Fibroblast of pulmonary artery (primary cell): ENCODE results near the gene DGKI.

Experiments
- DNase-seq: peaks from one replicate; pipeline ENCODE4 v3.0.0-alpha.2; 2010; ENCODE audit warnings: low read depth
- H3K4me3 ChIP-seq: replicated peaks from 2 replicates; pipeline ENCODE4 v1.5.1; 2011; ENCODE audit warnings: low read depth, mild to moderate bottlenecking, control low read depth, low read length, moderate library complexity
- TF ChIP-seq, protein P1 (sequence below): IDR thresholded peaks from 2 replicates; pipeline ENCODE4 v1.5.1; 2011; ENCODE audit warnings: mild to moderate bottlenecking, control low read depth, low read length, inconsistent platforms; ENCODE audit errors: missing control alignments

The DGKI gene

DNA sequence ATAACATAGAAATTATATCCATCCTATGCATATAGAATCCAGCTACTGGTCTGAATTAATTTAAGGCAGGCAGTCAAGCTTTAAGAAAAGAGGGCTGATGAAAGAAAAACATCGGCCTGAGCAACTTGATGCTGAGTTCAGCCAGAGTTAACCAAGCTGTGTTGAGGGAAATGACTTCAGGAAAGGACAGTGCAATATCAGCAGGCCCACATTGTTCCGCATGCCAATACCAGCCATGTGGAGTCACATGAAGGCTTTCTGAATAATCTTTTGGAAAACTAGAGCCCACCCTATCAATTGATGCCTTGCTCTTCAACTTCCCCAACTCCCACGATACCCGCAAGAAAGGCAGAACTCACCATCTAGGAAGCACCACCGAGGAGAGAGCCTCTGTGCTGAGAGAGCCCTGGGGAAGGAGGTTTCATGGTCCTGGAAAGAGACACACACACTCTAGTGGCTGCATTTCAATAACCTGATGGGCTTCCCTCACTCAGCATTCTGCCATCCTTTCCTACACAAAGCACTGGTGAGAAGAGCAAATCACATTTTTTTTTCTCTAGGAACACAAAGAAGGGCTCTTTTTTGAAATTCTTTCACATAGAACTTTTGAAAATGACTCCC, 377.5 kb downstream of the DGKI start:
- H3K4me3 ChIP-seq: no peak overlapping the region
- peak; percentile 23 for DNase-seq
- TF ChIP-seq, protein P1, sequence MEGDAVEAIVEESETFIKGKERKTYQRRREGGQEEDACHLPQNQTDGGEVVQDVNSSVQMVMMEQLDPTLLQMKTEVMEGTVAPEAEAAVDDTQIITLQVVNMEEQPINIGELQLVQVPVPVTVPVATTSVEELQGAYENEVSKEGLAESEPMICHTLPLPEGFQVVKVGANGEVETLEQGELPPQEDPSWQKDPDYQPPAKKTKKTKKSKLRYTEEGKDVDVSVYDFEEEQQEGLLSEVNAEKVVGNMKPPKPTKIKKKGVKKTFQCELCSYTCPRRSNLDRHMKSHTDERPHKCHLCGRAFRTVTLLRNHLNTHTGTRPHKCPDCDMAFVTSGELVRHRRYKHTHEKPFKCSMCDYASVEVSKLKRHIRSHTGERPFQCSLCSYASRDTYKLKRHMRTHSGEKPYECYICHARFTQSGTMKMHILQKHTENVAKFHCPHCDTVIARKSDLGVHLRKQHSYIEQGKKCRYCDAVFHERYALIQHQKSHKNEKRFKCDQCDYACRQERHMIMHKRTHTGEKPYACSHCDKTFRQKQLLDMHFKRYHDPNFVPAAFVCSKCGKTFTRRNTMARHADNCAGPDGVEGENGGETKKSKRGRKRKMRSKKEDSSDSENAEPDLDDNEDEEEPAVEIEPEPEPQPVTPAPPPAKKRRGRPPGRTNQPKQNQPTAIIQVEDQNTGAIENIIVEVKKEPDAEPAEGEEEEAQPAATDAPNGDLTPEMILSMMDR: no peak

DNA sequence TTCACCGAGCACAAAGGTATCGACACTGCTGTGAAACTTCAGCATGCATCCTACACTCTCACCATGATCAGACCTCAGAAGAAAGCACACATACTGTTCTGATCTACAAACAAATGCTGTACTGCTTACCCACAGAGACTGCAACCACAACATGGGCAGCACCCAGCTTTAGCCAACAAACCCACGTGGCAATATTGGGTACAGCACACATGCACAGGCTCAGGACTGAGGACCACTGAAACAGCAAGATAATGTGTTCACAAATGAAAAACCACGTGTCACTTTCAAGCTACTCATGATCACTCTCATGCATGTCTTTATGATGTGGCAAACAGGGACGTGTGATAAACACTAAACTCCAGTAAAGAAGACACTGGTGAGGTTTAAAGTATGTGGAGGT, 383.9 kb downstream of the DGKI start:
- DNase-seq: no peak
- TF ChIP-seq, protein P1: no peak
- no peak overlapping the region for H3K4me3 ChIP-seq

DNA sequence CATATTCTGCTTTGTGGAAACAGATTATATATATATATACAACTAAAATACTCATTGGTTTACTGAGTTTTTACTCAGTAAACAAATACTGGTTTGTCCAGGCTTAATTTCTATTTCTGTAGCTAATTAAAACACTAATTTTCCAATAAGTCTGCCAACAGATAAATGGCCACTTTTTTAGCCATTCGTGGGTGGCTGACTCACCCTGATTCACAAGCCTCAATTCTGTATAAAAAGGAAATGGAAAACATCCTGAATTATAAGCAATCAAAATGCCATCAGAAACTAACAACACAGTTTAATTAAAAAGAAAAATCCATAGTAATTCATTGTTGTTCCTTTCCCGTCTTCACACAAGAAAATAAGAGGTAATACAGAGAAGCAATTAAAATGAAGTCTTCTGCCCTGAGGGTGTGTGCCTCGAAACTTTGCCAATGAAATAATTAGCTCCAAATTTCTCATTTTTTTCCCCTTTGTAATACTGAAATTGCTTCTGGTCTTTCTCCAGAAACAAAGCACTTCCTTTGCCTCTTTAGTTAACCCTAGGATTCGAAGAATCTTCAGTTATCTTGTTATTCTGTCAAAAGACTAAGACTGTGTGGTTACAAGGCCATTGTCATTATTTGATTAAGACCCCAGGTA, 384.6 kb downstream of the DGKI start:
- no peak overlapping the region for H3K4me3 ChIP-seq
- DNase-seq: peak; percentile 31
- TF ChIP-seq, protein P1: no peak

DNA sequence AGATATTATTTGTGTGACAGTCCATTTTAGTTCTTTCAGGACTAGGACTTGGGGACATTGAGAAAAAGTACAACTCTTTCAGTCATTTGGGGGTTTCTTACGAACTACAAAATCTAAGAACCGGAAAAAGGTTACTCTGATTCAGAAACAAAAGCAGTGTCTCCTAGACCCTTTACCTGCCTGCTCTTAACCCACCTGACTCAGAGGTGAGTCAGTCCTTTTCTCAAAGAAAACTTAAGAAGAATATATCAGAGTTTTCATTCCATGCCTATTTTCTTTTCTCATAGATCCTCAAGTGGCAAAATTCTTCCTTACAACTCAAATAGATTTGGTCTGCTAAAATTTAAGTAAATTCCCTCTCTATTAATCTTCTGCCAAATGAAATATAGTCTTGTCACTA, 388.4 kb downstream of the DGKI start:
- DNase-seq: no peak
- no peak overlapping the region for H3K4me3 ChIP-seq
- TF ChIP-seq, protein P1: no peak

DNA sequence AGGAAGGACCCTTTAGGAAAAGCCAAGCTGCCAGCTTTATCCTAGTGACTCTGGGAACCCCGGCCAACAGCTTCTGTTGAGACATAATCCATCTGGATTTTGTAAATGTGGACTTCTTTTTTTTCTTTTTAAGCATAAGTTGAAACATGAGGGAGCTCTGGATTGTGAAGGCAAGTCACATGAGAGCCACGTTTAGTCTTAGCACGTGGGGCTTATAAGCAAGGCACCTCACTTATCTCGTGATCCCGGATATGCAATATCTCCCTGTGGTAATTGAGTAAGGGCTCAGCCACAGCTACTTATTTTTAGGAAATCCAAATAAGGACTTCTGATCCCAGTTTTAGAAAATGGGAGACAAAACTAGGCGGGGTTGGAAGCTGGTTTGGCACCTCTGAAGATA, 392.0 kb downstream of the DGKI start:
- peak overlapping the region; percentile 39 for H3K4me3 ChIP-seq
- TF ChIP-seq, protein P1: no peak

DNA sequence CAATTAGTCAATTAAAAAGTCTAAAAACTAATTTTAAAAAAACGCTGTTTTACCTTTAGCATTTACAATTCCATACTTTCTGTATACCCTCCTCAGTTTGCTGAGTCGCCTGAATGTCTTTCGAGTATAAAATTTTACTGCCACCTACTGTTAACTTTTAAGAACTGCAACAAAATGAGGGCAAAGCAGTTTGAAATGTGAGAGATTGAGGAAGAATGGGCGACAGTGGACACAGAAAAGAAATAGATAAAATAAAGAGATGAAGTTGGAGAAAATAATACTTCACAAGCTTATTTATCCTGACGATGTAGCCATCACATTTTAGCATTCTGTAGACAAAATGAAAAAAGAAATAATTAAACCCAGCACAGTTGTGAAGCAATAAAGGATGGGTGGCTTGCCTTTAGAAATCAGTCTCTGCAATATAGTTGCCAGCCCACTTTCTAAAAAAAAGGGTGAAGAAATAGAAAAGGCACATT, 392.5 kb downstream of the DGKI start:
- peak; percentile 80 for DNase-seq
- TF ChIP-seq, protein P1: peak; percentile 64
- peak overlapping the region; percentile 39 for H3K4me3 ChIP-seq

More for the DNA sequence above, 392.0 kb downstream of the DGKI start:
- DNase-seq: peak; percentile 98
